ENCODE results near the gene KIF2C.

KIF2C gene

GRCh38 chr1:44714532-44714931 lies 25.1 kb upstream of the KIF2C start:
- Histone ChIP-seq H3K9me2 (replicated peaks; ENCODE audit: insufficient read depth, low read length) (no peaks in the 10 kb centered on the region), H3K4me1 (ENCODE audit: low read length) (peaks cover 30% of the 10 kb centered on the region), H2AFZ (ENCODE audit: low read length) (peak overlapping the region; percentile 31), H3K4me2 (ENCODE audit: low read depth, low read length) (peak overlapping the region; percentile 56; the same call in 1 of the 2 replicates), H3K4me3 (ENCODE audit: low read length) (no peak overlapping the region), H3K9ac (ENCODE audit: low read length) (no peak overlapping the region), H3K27me3 (replicated peaks; ENCODE audit: insufficient read depth, low read length) (peaks cover 6% of the 10 kb centered on the region; the same call in 1 of the 2 replicates), H3K36me3 (replicated peaks; ENCODE audit: insufficient read depth, low read length) (no peaks in the 10 kb centered on the region), H4K20me1 (ENCODE audit: insufficient read depth, low read length) (no peaks in the 10 kb centered on the region), H3K27ac (ENCODE audit: low read length) (no peak overlapping the region), H3K9me3 (replicated peaks; ENCODE audit: insufficient read depth, low read length) (no peaks in the 10 kb centered on the region), H3F3A (ENCODE audit: insufficient read depth, low read length) (peaks cover 19% of the 10 kb centered on the region), H3K79me2 (ENCODE audit: low read length) (no peaks in the 10 kb centered on the region)
- no peak for DNase-seq
- no peak for TF ChIP-seq EZH2 (optimal IDR thresholded peaks at IDR 0.05; ENCODE audit: low read depth, low read length)
- TF ChIP-seq EZH2phosphoT487 (IDR thresholded peaks at IDR 0.05; ENCODE audit: low read length), result no peak
- no peak for TF ChIP-seq CTCF (IDR thresholded peaks at IDR 0.05; ENCODE audit: low read length)

GRCh38 chr1:44714944-44715571 lies 24.6 kb upstream of the KIF2C start:
- peak overlapping the region; percentile 56 for H3K4me2 ChIP-seq (ENCODE audit: low read depth, low read length)
- peak; percentile 70 for DNase-seq
- no peak overlapping the region for H3K27ac ChIP-seq (ENCODE audit: low read length)

GRCh38 chr1:44717156-44717555 lies 22.5 kb upstream of the KIF2C start:
- TF ChIP-seq CTCF (IDR thresholded peaks at IDR 0.05; ENCODE audit: low read length) (no peak), EZH2phosphoT487 (IDR thresholded peaks at IDR 0.05; ENCODE audit: low read length) (no peak), EZH2 (optimal IDR thresholded peaks at IDR 0.05; ENCODE audit: low read depth, low read length) (no peak)
- H3F3A ChIP-seq (ENCODE audit: insufficient read depth, low read length), result peaks cover 39% of the 10 kb centered on the region
- no peak overlapping the region for H3K27ac ChIP-seq (ENCODE audit: low read length)
- no peak overlapping the region for H3K4me3 ChIP-seq (ENCODE audit: low read length)
- peaks cover 34% of the 10 kb centered on the region for H3K4me1 ChIP-seq (ENCODE audit: low read length)
- H3K9me3 ChIP-seq (replicated peaks; ENCODE audit: insufficient read depth, low read length), result no peaks in the 10 kb centered on the region
- no peaks in the 10 kb centered on the region for H3K9me2 ChIP-seq (replicated peaks; ENCODE audit: insufficient read depth, low read length)
- H3K4me2 ChIP-seq (ENCODE audit: low read depth, low read length), result peak overlapping the region; percentile 43; the same call in 1 of the 2 replicates
- H3K79me2 ChIP-seq (ENCODE audit: low read length), result no peaks in the 10 kb centered on the region
- no peak for DNase-seq
- H4K20me1 ChIP-seq (ENCODE audit: insufficient read depth, low read length), result no peaks in the 10 kb centered on the region
- H3K27me3 ChIP-seq (replicated peaks; ENCODE audit: insufficient read depth, low read length), result no peaks in the 10 kb centered on the region
- no peak overlapping the region for H3K9ac ChIP-seq (ENCODE audit: low read length)
- H2AFZ ChIP-seq (ENCODE audit: low read length), result no peak overlapping the region
- H3K36me3 ChIP-seq (replicated peaks; ENCODE audit: insufficient read depth, low read length), result no peaks in the 10 kb centered on the region

More at GRCh38 chr1:44714944-44715571, 24.6 kb upstream of the KIF2C start:
- H3F3A ChIP-seq (ENCODE audit: insufficient read depth, low read length), result peaks cover 19% of the 10 kb centered on the region
- H3K9me3 ChIP-seq (replicated peaks; ENCODE audit: insufficient read depth, low read length), result no peaks in the 10 kb centered on the region
- H3K36me3 ChIP-seq (replicated peaks; ENCODE audit: insufficient read depth, low read length), result no peaks in the 10 kb centered on the region
- H3K9ac ChIP-seq (ENCODE audit: low read length), result no peak overlapping the region
- peaks cover 30% of the 10 kb centered on the region for H3K4me1 ChIP-seq (ENCODE audit: low read length)
- H3K79me2 ChIP-seq (ENCODE audit: low read length), result no peaks in the 10 kb centered on the region
- H3K4me3 ChIP-seq (ENCODE audit: low read length), result 0 out of 2 replicates have a peak overlapping the region, but pooled peaks have one; percentile 14
- H3K9me2 ChIP-seq (replicated peaks; ENCODE audit: insufficient read depth, low read length), result no peaks in the 10 kb centered on the region
- H2AFZ ChIP-seq (ENCODE audit: low read length), result peak overlapping the region; percentile 31
- H3K27me3 ChIP-seq (replicated peaks; ENCODE audit: insufficient read depth, low read length), result peaks cover 6% of the 10 kb centered on the region; the same call in 1 of the 2 replicates
- TF ChIP-seq EZH2 (optimal IDR thresholded peaks at IDR 0.05; ENCODE audit: low read depth, low read length), result no peak
- no peak for TF ChIP-seq EZH2phosphoT487 (IDR thresholded peaks at IDR 0.05; ENCODE audit: low read length)
- TF ChIP-seq CTCF (IDR thresholded peaks at IDR 0.05; ENCODE audit: low read length), result peak; percentile 96
- H4K20me1 ChIP-seq (ENCODE audit: insufficient read depth, low read length), result no peaks in the 10 kb centered on the region

Data from MM.1S (cell line).